Transverse colon (tissue), 4 donors: ENCODE data around the gene C19orf12.

Experiments
- EP300 ChIP-seq: sonication (generic); formaldehyde crosslinking; IDR thresholded peaks from one replicate; pipeline ENCODE4 v1.6.1; 2017; ENCODE audit warnings: antibody characterized with exemption, low read depth
- POLR2A ChIP-seq: fragments of 450-650 bp; IDR thresholded peaks from one replicate; pipeline ENCODE4 v1.6.1; 2016; ENCODE audit warnings: antibody characterized with exemption, mild to moderate bottlenecking, moderate library complexity
- POLR2AphosphoS5 ChIP-seq, 3 donors: sonication (generic); formaldehyde crosslinking; IDR thresholded peaks; one replicate each; pipeline ENCODE4 v1.6.1; 2016; ENCODE audit warnings: antibody characterized with exemption in 3 of 3
- TF ChIP-seq, protein P1 (sequence below), 5 experiments: fragments of 200-600 bp in 3 of 5; fragments of 450-650 bp in 2 of 5; sonication (generic) in 3 of 5; IDR thresholded peaks; 1 replicate in 2 of 5; 2 replicates in 3 of 5; pipeline ENCODE4 v1.5.1; 2016 to 2017; ENCODE audit warnings: antibody characterized with exemption in 5 of 5, inconsistent platforms in 3 of 5, mild to moderate bottlenecking in 2 of 5, moderate library complexity in 1 of 5

DNA sequence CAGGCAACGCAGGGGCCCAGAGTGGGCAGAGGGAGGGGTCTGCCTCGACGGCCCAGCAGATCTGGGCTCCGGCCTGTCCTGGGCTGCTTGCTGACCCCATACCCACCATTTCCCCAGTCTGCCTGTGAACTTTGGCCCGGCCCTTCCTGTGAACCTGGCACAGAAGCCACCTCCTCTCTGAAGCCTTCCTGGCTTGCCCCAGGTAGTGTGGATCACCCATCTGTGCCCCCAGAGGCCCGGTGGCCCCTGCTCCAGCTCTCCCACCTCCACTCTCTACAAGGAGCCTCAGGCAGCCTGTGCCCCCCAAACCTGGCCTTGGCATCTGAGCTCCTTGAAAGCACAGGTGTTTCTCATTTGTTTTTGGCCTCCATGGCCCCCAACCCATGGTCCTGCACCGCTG lies 34.1 kb downstream of the C19orf12 start:
- TF ChIP-seq, protein P1, sequence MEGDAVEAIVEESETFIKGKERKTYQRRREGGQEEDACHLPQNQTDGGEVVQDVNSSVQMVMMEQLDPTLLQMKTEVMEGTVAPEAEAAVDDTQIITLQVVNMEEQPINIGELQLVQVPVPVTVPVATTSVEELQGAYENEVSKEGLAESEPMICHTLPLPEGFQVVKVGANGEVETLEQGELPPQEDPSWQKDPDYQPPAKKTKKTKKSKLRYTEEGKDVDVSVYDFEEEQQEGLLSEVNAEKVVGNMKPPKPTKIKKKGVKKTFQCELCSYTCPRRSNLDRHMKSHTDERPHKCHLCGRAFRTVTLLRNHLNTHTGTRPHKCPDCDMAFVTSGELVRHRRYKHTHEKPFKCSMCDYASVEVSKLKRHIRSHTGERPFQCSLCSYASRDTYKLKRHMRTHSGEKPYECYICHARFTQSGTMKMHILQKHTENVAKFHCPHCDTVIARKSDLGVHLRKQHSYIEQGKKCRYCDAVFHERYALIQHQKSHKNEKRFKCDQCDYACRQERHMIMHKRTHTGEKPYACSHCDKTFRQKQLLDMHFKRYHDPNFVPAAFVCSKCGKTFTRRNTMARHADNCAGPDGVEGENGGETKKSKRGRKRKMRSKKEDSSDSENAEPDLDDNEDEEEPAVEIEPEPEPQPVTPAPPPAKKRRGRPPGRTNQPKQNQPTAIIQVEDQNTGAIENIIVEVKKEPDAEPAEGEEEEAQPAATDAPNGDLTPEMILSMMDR (IDR thresholded peaks at IDR 0.05), result no peak
- TF ChIP-seq POLR2AphosphoS5 (IDR thresholded peaks at IDR 0.05) (no peak), POLR2A (no peak), EP300 (no peak)
